Stimulated activated CD4-positive, alpha-beta T cell treated with anti-CD3 and anti-CD28 coated beads, Interleukin-4, amount 100 ng/mL, for 1 hour (primary cell): ENCODE results near the gene IGFL3.
"Not testable (repeated sequence)": the region's sequence is repeated elsewhere in the genome, so short reads cannot be mapped to it uniquely, and the experiment has no call there.

Source experiments
- DNase-seq: peaks from one replicate; pipeline ENCODE4 v3.0.0-alpha.2; 2020

The IGFL3 gene

GRCh38 chr19:46124638-46125115 is at the start of gene IGFL3:
TSS of gene IGFL3 (minus strand) at chr19:46124688. CDS start at chr19:46124649, 39 bp downstream.
- no peak for DNase-seq

GRCh38 chr19:46173886-46174480 is 49.5 kb upstream of the IGFL3 start:
- DNase-seq = no peak

GRCh38 chr19:46162731-46163130 is 38.2 kb upstream of the IGFL3 start:
- no peak for DNase-seq

DNA sequence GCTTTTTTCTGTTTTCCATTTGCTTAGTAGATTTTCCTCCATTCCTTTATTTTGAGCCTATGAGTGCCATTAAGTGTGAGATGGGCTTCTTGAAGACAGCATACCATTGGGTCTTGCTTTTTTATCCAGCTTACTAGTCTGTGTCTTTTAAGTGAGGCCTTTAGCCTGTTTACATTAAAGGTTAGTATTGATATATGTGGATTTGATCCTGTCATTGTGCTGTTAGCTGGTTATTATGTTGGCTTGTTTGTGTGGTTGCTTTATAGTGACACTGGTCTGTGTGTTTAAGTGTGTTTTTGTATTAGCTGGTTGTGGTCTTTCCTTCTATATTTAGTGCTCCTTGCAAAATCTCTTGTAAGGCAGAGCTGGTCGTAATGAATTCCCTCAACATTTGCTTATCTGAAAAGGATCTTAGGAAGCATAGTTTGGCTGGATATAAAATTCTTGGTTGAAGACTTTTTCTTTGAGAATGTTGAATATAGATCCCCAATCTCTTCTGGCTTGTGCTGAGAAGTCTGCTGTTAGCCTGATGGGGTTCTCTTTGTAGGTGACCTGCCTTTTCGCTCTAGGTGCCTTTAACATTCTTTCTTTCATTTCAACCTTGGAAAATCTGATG is 37.3 kb upstream of the IGFL3 start:
- DNase-seq = not testable (repeated sequence)

DNA sequence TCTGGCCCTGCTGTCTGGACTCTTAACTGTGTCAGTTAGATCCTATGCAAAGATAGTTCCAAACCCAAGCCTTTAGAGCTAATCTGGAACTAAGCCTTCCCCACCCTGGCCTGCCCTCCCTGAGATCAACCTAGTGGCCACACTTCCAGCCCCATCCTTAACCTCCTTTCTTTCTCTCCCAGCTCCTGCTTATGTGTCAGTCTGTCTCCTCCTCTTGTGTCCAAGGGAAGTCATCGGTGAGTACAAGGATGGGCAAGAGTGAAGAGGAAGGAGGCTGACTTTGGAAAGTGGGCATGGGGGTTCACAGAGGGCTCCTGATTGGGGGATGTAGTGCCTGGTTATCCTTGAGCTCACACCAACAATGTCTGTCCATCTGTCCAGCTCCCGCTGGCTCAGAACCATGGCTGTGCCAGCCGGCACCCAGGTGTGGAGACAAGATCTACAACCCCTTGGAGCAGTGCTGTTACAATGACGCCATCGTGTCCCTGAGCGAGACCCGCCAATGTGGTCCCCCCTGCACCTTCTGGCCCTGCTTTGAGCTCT is 35.8 kb upstream of the IGFL3 start:
- DNase-seq = no peak

- no peak for DNase-seq
These were observed 35.1 kb upstream of the IGFL3 start for GRCh38 chr19:46159418-46160232.

DNA sequence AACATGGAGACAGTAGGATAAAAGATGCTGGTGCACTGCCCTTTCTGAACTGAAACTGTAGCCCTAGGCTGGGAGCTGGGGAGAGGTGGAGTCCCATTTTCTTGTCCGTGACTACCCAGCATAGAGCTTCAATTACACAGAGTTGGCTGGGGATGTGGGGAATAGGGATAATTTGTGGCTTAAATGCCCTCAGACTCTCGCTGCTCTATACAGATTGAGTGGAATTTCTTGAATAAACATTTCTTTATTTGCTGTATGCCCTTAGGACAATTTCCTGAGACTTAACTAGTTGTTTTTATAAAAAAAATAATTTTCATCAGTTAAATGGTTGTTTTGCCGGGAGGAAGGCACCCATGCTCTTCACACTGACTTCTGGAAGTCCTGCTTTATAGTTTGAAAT is 30.7 kb upstream of the IGFL3 start:
- DNase-seq = no peak

GRCh38 chr19:46150606-46151005 is 26.1 kb upstream of the IGFL3 start:
- DNase-seq = no peak

DNA sequence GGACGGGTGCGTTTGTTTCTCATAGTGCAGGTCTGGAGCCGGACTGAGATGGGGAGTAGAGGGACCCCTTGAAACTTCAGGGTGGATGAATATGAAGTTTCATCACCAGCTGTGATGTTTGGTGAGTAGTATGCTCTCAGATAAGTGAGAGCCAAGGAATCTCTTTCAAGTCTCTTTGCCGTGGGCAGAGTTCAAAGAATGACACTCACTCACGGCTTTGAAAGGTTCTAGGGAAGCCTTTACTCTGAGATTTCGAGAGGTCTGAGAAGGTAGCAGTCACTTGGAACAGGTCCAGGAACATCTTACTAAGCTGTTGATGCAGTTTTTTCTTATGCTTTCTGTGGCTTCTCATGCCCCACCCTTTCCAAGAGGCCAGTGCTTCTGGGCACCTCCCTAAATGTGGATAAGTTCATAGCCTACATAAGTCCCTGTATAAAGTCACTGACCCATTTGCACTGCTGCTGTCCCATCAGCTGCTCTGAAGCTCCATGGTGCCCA is 23.4 kb upstream of the IGFL3 start, which contains the start of gene IGFL2:
TSS of gene IGFL2 (plus strand) at position 448 of the 498 bp plus-strand sequence. CDS start at position 489, 41 bp downstream.
- no peak for DNase-seq

- DNase-seq = no peak
These were observed 22.8 kb upstream of the IGFL3 start for GRCh38 chr19:46147166-46147740.

- DNase-seq = no peak
These were observed 20.3 kb upstream of the IGFL3 start for GRCh38 chr19:46144756-46145155.

GRCh38 chr19:46142294-46142693 is 17.8 kb upstream of the IGFL3 start:
- no peak for DNase-seq

DNA sequence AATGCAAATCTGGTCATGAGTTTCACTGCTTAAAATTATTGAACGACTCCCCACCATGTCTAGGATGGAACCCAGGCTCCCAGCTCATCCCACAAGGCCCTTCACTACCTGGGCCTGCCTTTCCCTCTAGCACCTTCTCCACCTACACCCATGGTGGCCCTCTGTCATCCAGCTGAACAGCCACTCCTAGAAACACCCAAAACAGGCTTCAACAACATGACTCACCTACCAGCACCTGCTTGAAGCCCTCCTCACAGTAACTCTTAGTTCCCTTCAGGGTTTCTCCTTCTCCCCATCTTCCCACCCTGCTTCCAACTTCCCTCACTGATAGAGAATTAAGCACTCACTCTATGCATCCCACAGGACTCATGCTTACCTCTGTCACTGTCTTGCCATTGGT is 16.9 kb upstream of the IGFL3 start:
- DNase-seq = no peak

DNA sequence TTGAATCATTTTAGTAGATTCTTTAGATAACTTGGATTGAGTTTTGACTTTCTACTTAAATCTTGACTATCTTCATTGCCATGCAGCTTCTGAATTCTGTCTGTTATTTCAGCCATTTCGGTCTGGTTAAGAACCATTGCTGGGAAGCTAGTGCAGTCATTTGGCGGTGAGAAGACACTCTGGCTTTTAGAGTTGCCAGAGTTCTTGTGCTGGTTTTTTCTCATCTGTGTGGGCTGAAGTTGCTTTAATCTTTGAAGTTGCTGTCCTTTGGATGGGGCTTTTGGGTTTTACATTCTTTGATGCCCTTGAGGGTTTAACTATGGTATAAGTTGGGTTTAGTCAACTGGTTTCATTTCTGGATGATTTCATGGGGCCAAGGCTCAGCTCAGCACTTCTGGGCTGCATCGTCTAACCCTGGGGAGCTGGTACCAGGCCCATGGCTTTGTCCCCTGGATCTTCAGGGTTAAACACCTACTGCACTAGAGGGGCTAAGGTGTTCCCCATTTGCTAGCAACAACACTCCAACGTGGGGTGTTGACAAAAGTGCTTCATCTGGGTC is 13.5 kb upstream of the IGFL3 start:
- DNase-seq = no peak

DNA sequence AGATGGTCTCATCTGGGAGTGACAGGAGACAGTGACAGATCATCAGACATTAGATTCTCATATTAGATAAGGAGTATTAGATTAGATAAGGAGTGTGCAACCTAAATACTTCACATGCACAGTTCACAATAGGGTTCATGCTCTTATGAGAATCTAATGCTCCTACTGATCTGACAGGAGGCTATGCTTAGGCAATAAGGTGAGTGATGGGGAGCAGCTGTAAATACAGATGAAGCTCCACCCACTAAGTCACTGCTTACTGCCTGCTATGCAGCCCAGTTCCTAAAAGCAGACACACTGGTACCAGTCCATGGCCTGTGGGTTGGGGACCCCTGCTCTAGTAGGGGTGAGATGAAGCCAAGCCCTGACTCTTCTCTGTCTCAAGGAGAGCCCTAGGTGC is 10.0 kb upstream of the IGFL3 start:
- DNase-seq = no peak

DNA sequence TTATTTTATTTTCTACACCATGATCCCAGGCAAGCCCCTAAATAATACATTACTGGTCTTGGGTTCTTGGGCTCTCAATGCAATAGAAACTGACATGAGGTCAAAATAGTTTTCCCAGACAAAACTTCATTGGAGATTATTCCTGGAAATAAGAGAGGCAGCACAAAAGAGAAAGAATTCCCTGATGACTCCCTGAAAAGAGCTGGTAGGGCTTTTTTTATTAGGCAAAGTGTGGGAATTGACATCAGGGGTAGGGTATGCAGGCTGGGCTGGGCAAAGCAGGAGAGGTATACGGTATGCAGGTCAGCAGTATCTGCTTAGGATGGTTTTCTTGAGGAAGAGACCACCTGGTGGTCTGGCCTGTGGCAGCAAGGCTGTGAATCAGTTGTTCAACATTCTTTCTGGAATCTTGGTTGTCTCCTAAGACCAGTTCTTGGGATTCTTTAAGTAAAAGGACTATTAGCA is 9.3 kb upstream of the IGFL3 start:
- DNase-seq = no peak

DNA sequence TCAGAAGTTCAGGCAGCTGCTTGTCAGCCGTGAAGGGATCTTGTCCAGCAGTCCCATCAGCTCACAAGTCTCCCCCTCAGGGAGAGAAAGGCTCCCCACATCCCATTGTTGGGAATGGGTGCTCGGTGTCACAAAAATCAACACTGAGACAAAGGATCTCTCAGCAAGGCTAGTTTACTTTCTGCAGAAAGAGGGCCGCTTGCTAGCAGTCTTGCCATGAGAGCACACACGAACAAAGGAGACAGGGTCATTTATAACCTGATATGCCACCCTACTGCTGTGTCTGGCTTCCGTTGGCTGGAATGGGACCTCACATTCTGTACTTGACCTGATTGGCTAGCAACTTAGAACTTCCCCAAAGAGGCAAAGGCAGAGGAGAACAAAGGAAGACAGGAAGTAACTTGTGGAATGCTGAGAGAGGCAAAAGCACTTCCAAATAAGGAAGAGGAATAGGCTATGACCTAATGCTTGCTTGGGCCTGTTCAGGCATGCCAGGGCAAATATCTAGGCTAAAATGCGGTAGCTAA is 8.7 kb upstream of the IGFL3 start:
- no peak for DNase-seq

- no peak for DNase-seq
These were observed 8.1 kb upstream of the IGFL3 start for GRCh38 chr19:46132508-46133100.

- DNase-seq = no peak
These were observed 7.1 kb upstream of the IGFL3 start for GRCh38 chr19:46131485-46132143.

DNA sequence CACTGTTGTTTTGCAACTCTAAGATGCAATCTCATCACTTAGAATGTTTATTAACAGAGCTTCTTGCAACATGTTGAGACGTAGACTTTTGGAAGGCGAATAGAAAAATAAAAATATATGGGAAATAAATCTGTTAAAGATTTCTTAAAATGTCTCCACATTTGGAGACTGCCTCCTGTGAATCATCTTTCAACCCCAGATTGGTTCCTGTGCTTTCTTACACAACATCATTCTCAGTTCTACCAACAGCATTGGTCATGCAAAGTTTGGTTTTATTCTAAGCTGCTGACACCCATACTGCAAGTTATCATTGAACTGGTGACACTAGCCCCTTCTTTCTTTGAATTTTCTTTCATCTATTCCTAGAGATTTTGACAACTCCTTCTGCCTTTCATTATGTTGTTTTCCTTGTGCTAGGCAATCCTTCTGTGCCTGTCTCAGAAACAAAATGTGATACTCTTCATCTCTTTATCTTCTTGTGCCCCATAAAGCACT is 1.6 kb upstream of the IGFL3 start:
- no peak for DNase-seq

DNA sequence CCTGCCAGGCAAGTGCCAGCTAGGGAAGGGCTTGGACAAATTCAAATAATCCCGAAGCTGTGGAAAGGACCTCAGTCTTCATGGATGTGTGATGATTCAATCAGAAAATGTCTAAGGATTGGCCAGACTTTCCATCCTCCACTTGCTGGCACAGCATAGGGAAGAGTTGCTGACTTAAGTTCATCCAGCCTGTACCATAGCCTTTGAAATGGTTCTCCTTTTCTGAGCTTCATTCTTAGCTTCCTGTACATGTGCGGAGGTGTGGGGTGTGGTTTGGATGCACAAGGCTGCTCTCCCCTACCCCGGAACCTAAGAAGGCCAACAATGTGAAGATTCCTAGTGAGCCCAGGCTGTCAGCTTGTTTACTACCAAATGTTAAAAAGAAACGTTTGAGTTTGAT is 959 bp upstream of the IGFL3 start:
- no peak for DNase-seq
